ACHN (cell line): ENCODE measurements around the gene EXPH5.

Experiments used
- DNase-seq: peaks from one replicate; pipeline ENCODE4 v3.0.0-alpha.2; 2015
- in situ Hi-C: cut with HindIII; loops from 2 replicates; pipeline ENCODE4 v1.10.0; 2017; ENCODE audit warnings: low sequenced_read_pairs, low pct_ligation_motif_present, low pct_unique_long_range_greater_than_20kb

The EXPH5 gene

GRCh38 chr11:108536783-108537182 is 56.8 kb downstream of the EXPH5 start:
- no peak for DNase-seq
- in situ Hi-C loops = no loop called here

- in situ Hi-C loops = no loop called here
- no peak for DNase-seq
These were observed 58.1 kb downstream of the EXPH5 start for GRCh38 chr11:108535384-108535955.

GRCh38 chr11:108534274-108534882 is 59.2 kb downstream of the EXPH5 start:
- DNase-seq = no peak
- in situ Hi-C loops = no loop called here

GRCh38 chr11:108530426-108530825 is 63.1 kb downstream of the EXPH5 start:
- DNase-seq = no peak
- in situ Hi-C loops = no loop called here

- no peak for DNase-seq
These were observed 66.2 kb downstream of the EXPH5 start for GRCh38 chr11:108527382-108527781.

GRCh38 chr11:108525161-108525560 is 68.4 kb downstream of the EXPH5 start:
- no peak for DNase-seq
- in situ Hi-C loops = no loop called here

More at GRCh38 chr11:108527382-108527781, 66.2 kb downstream of the EXPH5 start:
- in situ Hi-C loops = no loop called here

GRCh38 chr11:108524422-108524821 is 69.1 kb downstream of the EXPH5 start:
- in situ Hi-C loops = no loop called here
- no peak for DNase-seq

- in situ Hi-C loops = no loop called here
- no peak for DNase-seq
These were observed 71.2 kb downstream of the EXPH5 start for GRCh38 chr11:108522318-108522717.

GRCh38 chr11:108518581-108518980 is 75.0 kb downstream of the EXPH5 start:
- in situ Hi-C loops = no loop called here
- DNase-seq = no peak

- in situ Hi-C loops = no loop called here
- DNase-seq = no peak
These were observed 77.4 kb downstream of the EXPH5 start for GRCh38 chr11:108516125-108516524.

GRCh38 chr11:108512708-108513107 is 80.9 kb downstream of the EXPH5 start:
- in situ Hi-C loops = no loop called here
- no peak for DNase-seq

- in situ Hi-C loops = no loop called here
- peak; percentile 90 for DNase-seq
These were observed 81.6 kb downstream of the EXPH5 start for GRCh38 chr11:108511851-108512474.

- in situ Hi-C loops = no loop called here
- no peak for DNase-seq
These were observed 84.6 kb downstream of the EXPH5 start for GRCh38 chr11:108508653-108509593.

GRCh38 chr11:108501396-108501795 is 92.2 kb downstream of the EXPH5 start:
- in situ Hi-C loops = no loop called here
- DNase-seq = no peak

- in situ Hi-C loops = no loop called here
- DNase-seq = no peak
These were observed 92.8 kb downstream of the EXPH5 start for GRCh38 chr11:108500721-108501120.

GRCh38 chr11:108500169-108500568 is 93.4 kb downstream of the EXPH5 start:
- in situ Hi-C loops = no loop called here
- no peak for DNase-seq

GRCh38 chr11:108498816-108499408 is 94.7 kb downstream of the EXPH5 start:
- in situ Hi-C loops = no loop called here
- DNase-seq = no peak

- DNase-seq = peak; percentile 68
- in situ Hi-C loops = no loop called here
These were observed 95.3 kb downstream of the EXPH5 start, which contains the start of gene POGLUT3 for GRCh38 chr11:108498046-108498815. Gene POGLUT3 (minus strand): TSS chr11:108498384. CDS start chr11:108498366, 18 bp downstream.
